Measurements from ENCODE around the gene RIBC2.
"Not testable (repeated sequence)": the region's sequence is repeated elsewhere in the genome, so short reads cannot be mapped to it uniquely, and the experiment has no call there.

RIBC2 gene

DNA sequence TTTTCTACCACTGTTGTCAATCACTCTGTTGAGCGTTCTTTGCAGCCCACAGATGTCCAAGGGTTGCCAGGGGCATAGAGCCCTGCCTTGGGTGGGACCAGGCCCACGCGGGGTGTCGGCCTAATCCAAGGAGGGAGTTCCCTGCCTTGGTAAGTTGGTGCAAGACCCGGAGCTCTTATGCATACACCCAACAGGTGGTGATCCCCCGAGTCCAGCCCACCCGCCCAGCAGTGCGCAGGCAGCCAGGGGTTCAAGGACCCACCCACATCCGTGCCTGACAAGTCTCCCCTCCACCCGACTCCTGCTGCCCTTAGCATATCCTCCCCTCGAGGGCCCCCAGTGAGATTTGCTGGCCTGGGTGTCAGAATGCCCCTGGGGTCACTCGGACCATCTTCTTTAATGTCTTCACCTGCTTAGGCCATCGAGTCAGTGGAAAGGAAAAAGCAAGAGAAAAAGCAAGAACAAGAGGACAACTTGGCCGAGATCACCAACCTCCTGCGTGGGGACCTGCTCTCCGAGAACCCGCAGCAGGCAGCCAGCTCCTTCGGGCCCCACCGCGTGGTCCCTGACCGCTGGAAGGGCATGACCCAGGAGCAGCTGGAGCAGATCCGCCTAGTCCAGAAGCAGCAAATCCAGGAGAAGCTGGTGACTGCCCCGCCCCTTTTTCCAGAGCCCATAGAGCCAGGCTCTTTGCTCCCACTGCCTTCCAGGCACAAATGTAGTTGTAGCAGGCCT lies 12.2 kb downstream of the RIBC2 start:
- DNase-seq = no peak

DNA sequence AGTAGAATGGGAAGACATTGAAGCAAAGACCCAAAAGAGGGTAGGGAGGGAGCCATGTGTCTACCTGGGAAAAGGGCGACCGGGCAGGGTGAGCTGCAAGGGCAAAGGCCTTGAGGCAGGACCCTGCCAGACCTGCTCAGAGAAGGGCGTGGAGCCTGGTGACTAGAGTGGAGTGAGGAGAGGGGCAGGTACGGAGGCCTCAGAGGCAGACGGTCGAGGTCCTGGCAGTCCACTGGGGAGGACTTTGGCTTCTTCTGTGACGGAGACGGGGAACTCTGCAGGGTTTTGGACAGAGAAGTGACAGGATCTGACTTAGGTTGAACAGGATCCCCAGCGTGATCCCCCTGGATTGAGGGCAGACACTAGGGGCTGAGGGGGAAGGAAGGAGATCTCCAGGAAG lies 12.9 kb downstream of the RIBC2 start:
- DNase-seq = no peak

DNA sequence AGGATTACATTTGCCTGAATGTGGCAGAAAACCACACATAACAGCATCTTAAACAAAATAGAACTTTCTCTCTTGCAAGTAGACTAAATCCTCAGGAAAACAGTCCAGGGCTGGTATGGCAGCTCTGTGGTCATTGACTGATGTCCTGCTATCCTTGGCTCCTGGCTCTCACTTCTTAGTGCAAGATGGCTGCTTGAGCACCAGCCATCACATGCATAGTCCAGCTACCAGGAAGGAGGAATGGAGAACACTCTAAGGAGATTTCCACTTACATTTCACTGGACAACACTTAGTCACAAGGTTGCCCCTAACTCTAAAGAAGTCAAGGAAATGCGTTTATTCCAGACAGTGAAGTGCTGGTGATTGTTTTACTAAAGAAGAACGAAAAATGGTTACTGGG lies 13.6 kb downstream of the RIBC2 start:
- DNase-seq = no peak

DNA sequence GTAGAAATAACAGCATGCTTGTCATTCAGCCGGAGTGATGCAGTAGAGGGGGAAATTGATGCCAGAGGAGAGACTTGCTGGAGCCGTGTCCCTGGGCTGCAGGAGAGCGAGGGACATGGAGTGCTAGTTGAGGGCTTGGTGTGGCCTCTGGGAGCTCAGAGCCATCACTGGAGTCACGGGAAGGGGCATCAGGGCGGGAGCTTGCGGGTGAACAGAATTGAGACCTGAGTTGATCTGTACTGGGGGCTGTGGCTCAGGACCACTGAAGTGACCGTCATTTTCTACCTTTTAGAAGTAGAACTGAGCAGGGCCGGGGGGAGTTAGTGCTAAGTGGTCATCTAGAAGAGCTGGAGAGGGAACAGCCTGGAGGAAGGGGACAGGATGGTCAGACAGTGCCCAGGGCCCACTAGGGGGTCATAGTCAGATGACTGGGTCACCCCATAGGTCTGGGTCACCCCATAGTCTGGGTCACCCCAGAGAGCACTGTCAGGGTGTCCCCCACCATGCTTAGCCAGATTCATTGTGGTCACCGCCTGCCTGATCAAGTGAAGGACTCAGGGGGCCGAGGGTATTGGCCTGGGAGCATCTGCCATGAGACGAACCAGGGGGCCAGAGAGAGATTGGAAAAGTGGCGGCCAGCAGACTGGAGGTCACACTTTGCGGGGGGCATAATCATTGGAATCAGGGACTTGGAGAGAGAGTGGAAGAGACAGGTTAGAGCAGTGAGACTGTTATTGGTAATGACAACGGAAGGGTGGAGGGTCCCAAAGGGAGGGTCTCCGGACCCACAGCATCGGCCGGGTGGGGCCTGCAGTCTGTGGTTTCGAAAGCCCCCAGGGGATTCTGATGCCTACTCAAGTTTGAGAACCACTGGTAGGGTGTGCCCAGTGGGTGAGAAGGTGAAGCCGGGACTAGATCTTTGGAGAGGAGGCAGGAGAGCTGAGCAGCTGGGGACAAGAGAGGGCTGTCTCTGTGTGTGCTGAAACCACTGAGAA lies 15.2 kb downstream of the RIBC2 start:
- DNase-seq = no peak

DNA sequence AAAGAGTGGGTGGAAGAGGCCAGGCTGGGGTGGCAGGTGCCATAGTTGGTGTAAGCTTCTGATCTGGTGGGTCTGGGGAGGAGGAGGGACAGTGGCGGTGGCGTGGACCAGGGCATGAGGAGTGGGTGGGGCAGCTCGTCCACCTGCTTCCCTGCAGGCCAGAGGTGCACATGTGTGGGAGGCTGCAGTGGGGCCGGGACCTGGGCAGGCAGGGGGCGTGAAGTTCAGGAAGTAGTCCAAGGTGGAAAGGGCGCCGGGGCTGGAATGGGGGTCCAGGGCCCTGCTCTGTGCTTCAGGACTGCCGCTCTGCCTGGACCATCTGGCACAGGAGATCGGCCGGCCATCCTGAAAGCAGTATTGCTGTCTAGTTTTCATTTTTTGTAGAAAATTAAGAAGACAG lies 15.9 kb downstream of the RIBC2 start:
- DNase-seq = no peak

DNA sequence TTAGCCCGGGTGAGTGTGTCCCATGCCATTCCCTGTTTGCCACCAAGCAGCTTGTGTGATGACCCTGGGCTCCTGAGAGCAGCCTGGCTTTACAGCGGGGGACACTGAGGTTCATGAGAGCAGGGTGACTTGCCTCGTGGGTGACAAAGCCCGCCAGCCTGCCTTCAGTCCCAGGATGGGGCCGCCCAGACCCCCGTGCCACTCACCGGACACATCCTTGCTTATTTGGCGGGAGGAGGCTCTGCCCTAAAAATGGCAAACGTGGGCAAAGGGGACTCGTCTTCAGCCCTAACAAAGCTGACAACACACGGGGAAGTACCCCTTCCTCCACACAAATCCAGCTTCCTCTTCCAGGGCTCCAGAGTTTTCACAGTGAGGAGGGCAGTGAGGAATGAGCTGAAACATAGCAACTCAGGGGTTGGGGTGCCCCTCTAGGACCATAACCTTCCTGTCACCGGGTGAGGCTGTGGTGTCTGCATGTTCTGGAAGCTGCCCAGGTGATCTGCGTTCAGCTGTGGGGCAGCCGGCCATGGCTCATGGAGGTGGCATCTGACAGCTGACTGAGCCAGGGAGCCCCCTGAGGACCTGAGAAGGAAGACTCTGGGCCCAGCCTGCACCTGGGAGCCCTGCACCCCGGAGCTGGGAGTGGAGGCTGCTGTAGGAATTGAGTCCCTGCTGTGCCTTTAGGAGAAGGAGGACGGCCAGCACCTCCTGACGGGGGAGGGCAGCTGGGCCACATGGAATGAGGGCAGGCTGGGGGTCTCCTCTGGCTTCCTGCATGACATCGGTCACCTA lies 16.7 kb downstream of the RIBC2 start:
- no peak for DNase-seq

DNA sequence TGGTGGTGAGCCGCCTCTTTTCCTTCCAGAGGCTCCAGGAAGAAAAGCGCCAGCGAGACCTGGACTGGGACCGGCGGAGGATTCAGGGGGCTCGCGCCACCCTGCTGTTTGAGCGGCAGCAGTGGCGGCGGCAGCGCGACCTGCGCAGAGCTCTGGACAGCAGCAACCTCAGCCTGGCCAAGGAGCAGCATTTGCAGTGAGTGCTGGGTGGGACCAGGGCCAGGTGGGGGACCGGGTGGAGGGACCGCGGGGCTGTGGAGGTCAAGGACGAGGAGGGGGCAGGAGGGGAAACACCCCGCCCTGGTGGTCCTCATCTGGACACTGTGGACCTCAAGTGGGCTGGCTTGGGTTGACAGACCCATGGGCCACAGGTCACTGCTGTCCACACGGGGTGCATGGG lies 17.4 kb downstream of the RIBC2 start:
- DNase-seq = no peak

DNA sequence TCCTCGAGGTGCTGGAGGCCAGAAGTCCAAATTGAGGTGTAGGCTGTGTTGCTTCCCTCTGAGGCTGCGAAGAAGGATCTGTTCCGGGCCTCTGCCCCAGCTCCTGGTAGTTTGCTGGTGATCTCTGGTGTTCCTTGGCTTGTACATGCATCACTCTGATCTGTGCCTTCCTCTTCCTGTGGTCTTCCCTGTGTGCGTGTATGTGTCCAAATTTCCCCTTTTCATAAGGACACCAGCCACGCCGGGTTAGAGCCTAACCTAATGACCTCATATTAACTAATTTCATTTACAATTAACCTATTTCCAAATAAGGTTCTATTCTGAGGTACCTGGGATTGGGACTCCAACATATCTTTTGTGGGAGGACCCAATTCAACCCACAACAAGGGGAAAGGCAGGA lies 21.5 kb downstream of the RIBC2 start:
- DNase-seq = no peak

DNA sequence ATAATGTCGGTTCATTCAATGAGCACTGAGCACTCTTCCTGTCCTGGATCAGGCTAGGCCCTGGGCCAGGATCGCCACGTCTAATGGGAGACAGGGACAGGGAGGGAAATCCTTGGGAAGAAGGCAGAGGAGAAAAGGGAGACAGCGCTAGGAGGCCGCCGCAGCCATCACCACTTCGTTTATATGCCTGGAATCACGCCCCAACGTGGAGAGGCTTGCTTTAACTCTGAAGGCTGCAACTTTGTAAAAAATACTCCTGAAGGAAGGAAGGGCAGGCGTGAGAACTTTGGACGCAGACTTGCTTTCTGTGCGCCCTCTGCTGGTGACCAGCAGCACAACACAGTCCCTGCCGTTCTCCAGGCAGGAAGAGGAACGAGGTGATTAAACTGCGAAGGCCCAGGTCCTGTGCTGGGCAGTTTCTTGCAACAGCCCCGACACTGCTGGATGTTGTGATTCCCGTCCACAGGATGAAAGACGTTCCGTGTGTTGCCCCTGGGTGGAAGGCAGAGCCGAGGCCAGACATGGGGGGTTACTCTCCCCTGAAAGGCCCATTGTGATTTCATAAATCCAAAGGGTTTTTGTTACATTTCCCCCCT lies 22.1 kb downstream of the RIBC2 start:
- DNase-seq = peak; percentile 70

DNA sequence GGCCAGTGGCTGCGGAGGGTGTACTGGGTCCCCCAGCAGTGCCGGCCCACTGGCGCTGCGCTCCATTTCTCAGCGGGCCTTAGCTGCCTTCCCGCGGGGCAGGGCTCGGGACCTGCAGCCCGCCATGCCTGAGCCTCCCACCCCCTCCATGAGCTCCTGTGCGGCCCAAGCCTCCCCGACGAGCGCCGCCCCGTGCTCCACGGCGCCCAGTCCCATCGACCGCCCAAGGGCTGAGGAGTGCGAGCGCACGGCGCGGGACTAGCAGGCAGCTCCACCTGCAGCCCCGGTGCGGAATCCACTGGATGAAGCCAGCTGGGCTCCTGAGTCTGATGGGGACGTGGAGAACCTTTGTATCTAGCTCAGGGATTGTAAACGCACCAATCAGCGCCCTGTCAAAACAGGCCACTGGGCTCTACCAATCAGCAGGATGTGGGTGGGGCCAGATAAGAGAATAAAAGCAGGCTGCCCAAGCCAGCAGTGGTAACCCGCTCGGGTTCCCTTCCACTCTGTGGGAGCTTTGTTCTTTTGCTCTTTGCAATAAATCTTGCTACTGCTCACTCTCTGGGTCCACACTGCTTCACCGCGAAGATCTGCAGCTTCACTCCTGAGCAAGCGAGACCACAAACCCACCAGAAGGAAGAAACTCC lies 23.5 kb downstream of the RIBC2 start:
- DNase-seq = not testable (repeated sequence)

DNA sequence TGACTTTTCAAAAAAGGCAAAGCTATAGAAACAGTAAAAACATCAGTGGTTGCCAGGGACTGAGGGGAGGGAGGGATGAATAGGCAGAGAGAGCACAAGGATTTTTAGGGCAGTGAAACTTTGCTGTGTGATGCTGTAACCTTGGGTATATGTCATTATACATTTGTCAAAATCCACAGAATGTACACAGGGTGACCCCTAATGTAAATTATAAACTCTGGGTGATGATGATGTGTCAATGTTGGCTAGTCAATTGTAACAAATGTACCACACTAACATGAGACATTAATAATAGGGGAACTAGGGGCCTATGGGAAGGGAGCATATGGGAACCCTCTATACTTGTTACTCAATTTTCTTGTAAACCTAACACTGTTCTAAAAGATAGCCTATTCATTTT lies 24.8 kb downstream of the RIBC2 start:
- DNase-seq = no peak

DNA sequence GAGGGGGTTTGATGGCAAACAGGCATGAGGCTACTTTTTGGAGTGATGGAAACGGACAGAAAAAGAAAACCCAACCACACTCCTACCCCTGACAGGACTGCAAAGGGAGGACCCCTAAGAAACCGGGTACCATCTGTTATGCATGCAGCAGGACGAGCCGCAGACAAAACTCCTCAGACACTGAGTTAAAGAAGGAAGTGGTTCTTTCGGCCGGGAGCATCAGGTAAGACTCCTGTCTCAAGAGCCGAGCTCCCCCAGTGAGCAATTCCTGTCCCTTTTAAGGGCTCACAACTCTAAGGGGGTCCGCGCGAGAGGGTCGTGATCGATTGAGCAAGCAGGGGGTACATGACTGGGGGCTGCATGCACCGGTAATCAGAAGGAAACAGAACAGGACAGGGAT lies 27.2 kb downstream of the RIBC2 start:
- DNase-seq = not testable (repeated sequence)

DNA sequence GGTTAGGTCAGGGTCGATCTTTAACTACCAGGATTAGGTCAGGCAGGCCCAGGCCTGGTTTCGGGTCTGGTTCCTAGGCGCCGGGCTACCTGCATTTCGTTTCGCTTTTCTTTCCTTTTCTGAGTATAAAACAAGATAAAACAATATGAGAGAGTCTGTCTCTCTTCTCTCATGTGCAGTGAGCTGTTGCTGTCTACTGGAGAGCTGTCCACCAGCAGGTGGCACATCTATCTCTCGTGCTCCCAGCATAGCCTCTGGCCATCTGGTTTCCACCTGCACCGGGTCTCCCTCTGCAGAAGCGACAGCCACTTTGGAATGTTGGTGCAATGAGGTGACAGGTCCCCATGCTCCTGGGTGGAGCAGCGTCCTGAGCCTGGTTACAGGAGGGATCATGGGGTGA lies 27.6 kb downstream of the RIBC2 start:
- peak; percentile 67 for DNase-seq

DNA sequence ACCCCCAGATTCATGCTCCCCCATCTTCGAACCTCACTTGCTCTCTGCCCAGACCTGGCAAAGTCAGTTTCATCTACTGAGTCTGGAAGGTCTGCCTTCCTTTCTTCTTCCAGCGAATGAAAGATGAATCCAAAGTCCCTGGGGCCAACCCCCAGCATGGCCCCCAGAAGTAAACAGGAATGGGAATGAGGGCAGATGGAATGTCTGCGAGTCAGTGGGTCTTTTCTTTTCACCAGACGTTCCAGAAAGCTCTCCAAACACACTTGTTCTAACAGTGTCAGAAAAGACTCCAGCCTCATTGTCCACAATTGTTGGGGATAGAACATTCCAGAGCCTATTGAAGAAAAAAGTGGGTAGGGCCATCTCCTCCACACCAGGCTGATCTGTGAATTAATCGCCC lies 28.6 kb downstream of the RIBC2 start:
- no peak for DNase-seq

DNA sequence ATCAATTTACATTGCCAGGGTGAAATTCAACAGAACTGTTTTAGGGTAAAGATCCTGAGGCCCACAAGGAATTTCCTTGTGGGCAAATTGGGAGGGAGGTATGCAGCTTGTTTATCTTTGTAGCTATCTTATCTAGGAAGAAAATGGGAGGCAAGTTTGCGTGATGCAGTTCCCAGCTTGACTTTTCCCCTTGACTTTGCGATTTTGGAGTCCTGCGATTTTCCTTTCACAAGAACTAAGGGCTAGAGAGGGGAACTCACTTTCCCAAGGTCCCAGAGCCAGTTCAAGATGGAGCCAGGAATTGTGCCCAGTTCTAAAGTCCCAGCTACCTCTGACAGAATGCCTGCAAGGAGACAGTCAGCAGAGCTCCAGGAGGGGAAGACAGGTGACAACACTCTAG lies 30.7 kb downstream of the RIBC2 start:
- DNase-seq = no peak

DNA sequence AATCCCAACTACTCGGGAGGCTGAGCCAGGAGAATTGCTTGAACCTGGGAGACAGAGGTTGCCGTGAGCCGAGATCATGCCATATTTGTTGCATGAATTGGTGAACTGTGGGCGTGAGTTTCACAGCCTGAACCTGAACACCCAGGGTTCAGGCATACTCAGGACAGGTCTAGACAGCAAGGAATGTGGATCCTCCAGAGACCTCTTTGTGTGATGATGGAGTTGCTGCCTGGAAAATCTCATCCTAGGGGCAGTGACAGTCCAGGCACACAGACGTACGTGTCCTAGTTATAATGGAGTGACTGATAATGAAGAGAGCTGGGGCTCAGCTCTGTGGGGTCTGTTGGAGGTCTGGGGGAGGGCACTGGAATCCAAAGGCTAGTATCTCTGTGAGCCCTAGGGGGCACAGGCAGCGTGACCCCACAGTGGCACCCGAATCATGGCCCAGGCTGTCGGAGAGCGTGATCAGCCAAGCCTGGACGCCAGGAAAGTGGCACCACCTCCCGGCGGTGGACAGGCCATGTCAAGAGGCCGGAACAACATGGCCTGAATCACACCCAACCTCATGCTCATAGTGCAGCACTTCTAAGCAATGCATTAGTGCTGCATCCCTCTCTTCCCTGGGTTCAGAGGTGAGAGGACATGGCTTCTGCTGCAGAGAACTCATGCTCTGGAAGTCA lies 31.7 kb downstream of the RIBC2 start:
- DNase-seq = no peak

DNA sequence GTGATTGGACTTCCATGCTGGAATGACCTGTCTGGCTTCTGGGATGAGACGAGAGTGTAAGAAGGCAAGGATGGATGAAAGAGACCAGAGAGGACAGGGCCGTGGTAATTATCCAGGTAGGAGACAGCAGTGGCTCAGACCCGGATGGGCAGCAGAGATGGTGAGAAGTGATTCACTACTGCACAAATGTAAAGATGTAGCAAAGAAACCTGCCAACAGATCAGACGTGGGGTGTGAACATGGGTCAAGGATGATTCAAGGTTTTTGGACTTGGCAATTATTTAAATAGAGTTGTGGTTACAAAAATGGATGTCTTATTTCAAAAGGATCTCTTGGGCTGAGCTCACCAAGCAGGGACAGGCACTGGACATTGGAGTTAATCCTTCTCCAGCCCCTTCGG lies 32.7 kb downstream of the RIBC2 start:
- DNase-seq = no peak

DNA sequence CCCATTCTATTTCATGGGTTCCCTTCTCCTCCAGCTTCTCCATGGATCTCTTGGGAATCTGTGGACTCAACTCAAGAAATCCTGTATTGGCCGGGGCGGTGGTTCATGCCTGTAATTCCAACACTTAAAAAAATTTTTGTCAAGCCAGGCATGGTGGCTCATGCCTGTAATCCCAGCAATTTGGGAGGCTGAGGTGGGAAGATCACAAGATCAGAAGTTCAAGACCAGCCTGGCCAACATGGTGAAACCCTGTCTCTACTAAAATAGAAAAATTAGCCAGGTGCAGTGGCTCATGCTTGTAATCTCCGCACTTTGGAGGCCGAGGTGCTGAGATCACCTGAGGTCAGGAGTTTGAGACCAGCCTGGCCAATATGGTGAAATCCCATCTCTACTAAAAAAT lies 34.1 kb downstream of the RIBC2 start:
- DNase-seq = not testable (repeated sequence)

DNA sequence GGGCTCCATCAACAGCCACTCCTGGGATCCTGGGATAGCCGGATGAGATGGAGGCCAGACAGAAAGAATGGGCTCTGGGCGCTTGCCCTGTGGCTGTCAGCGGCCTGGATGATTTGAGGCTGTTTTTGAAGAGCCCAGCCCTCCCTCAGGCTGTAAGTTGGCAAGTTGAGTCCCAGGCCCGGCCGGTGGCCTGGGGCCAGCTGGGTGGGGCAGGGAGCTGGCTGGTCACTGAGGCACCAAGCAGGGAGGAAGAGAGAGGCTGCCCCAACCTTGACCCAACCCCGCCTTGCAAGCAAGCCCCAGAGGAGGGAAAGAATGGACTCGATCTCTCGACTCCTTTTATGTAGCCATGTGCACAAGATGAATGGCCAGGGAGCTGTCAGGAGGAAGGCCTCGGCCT lies 34.9 kb downstream of the RIBC2 start:
- no peak for DNase-seq

DNA sequence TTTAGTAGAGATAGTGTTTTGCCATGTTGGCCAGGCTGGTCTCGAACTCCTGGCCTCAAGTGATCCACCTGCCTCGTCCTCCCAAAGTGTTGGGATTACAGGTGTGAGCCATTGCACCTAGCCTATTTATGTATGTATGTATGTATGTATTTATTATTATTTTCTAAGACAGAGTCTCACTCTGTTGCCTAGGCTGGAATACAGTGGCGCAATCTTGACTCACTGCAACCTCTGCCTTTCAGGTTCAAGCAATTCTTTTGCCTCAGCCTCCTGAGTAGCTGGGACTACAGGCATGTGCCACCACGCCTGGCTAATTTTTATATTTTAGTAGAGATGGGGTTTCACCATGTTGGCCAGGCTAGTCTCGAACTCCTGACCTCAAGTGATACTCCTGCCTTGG lies 35.9 kb downstream of the RIBC2 start:
- DNase-seq = not testable (repeated sequence)

DNA sequence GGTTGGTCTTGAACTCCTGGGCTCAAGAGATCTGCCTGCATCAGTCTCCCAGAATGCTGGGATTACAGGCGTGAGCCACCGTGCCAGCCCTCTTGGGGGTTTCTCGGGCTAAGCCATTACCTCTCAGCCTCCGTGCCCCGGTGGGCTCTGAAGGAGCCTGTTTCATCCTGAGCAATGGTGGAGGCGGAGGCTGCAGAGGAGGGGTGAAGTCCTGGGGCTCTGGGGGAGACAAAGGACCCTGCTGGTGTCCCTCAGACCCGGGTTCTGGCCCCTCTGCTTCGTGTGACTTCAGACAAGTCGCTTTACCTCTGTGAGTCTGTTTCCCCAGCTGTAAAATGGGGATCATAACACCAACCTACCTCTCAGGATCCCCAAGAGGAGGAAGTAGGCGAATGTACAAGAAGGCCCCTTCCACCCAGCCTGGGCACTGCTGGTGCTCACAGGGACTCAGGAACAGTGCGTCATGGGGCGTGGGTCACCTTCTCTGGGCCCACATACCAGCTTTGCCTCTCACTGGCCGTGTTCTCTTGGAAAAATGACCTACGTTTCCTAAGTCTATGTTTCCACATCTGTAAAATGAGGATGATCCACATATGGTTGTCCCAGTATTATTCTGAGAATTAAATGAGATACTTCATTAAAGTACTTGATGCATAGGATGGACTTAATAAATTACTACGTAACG lies 36.8 kb downstream of the RIBC2 start:
- DNase-seq = no peak

All from COR-L47 (cell line).